Measurements from ENCODE around the gene TIMP3. TPM values are rescaled to one million over a fixed set of nuclear protein-coding genes. Genes with fewer than 3 reads are reported as not detected.

TIMP3 gene
- total RNA-seq, 4 donors from 2014 or later: 560 to 818 (median 738) TPM

GRCh38 chr22:32862936-32863661 is 61.6 kb downstream of the TIMP3 start:
- TF ChIP-seq EP300 (IDR thresholded peaks at IDR 0.05) (no peak), POLR2AphosphoS5 (IDR thresholded peaks at IDR 0.05) (no peak), CTCF (IDR thresholded peaks at IDR 0.05) (no peak), POLR2A (IDR thresholded peaks at IDR 0.05) (no peak)
- Histone ChIP-seq H3K36me3 (peaks cover 0 to 43% of the 10 kb centered on the region in 2 donors), H3K4me3 (no peak overlapping the region), H3K27me3 (no peaks in the 10 kb centered on the region), H3K9me3 (no peaks in the 10 kb centered on the region), H3K27ac (peak overlapping the region in 1 of 4 donors; percentile 4), H3K4me1 (peaks cover 0 to 8% (median 0%) of the 10 kb centered on the region in 3 donors)
- 69 to 75% methylated on average over 6 of the region's 8 CpGs for whole genome bisulfite sequencing, 2 donors (ENCODE audit: low coverage in 1 of 2)
- no peak for ATAC-seq

- Histone ChIP-seq H3K27me3 (no peaks in the 10 kb centered on the region), H3K36me3 (peaks cover 0 to 34% of the 10 kb centered on the region in 2 donors), H3K9me3 (no peaks in the 10 kb centered on the region), H3K4me3 (no peak overlapping the region), H3K4me1 (peaks cover 0 to 6% (median 0%) of the 10 kb centered on the region in 3 donors), H3K27ac (no peak overlapping the region)
- WGBS, 2 donors (ENCODE audit: low coverage in 1 of 2): 77 to 83% methylated on average over 2 of the region's 3 CpGs
- TF ChIP-seq CTCF (IDR thresholded peaks at IDR 0.05): no peak
- TF ChIP-seq POLR2AphosphoS5 (IDR thresholded peaks at IDR 0.05): no peak
- no peak for ATAC-seq
Observed at GRCh38 chr22:32864041-32864440, 62.5 kb downstream of the TIMP3 start.

GRCh38 chr22:32864596-32864995 is 63.1 kb downstream of the TIMP3 start:
- Histone ChIP-seq H3K27me3 (no peaks in the 10 kb centered on the region), H3K27ac (no peak overlapping the region), H3K9me3 (no peaks in the 10 kb centered on the region), H3K36me3 (peaks cover 0 to 28% of the 10 kb centered on the region in 2 donors), H3K4me1 (peaks cover 0 to 6% (median 0%) of the 10 kb centered on the region in 3 donors), H3K4me3 (no peak overlapping the region)
- no peak for ATAC-seq
- WGBS, 2 donors (ENCODE audit: low coverage in 1 of 2): 86% methylated on average over 3 of the region's 7 CpGs; no CpG with 5 or more reads in 1 of the 2 donors
- TF ChIP-seq POLR2AphosphoS5 (IDR thresholded peaks at IDR 0.05) (no peak), CTCF (IDR thresholded peaks at IDR 0.05) (no peak), EP300 (IDR thresholded peaks at IDR 0.05) (no peak), POLR2A (IDR thresholded peaks at IDR 0.05) (no peak)

GRCh38 chr22:32866953-32867352 is 65.4 kb downstream of the TIMP3 start:
- no peak for ATAC-seq
- TF ChIP-seq POLR2A (IDR thresholded peaks at IDR 0.05) (no peak), CTCF (IDR thresholded peaks at IDR 0.05) (no peak), POLR2AphosphoS5 (IDR thresholded peaks at IDR 0.05) (no peak), EP300 (IDR thresholded peaks at IDR 0.05) (no peak)
- Histone ChIP-seq H3K27me3 (no peaks in the 10 kb centered on the region), H3K9me3 (no peaks in the 10 kb centered on the region), H3K36me3 (peaks cover 0 to 5% of the 10 kb centered on the region in 2 donors), H3K27ac (no peak overlapping the region), H3K4me3 (no peak overlapping the region), H3K4me1 (peaks cover 0 to 6% (median 0%) of the 10 kb centered on the region in 3 donors)
- 88 to 94% methylated on average over 3 of the region's 4 CpGs for WGBS, 2 donors (ENCODE audit: low coverage in 1 of 2)

GRCh38 chr22:32868946-32869345 is 67.4 kb downstream of the TIMP3 start:
- WGBS, 2 donors (ENCODE audit: low coverage in 1 of 2): 90% methylated on average over 2 of the region's 6 CpGs; no CpG with 5 or more reads in 1 of the 2 donors
- Histone ChIP-seq H3K36me3 (no peaks in the 10 kb centered on the region), H3K4me1 (no peaks in the 10 kb centered on the region), H3K27ac (no peak overlapping the region), H3K9me3 (no peaks in the 10 kb centered on the region), H3K4me3 (no peak overlapping the region), H3K27me3 (no peaks in the 10 kb centered on the region)
- no peak for TF ChIP-seq EP300 (IDR thresholded peaks at IDR 0.05)
- TF ChIP-seq CTCF (IDR thresholded peaks at IDR 0.05): no peak
- TF ChIP-seq POLR2A (IDR thresholded peaks at IDR 0.05): no peak
- TF ChIP-seq POLR2AphosphoS5 (IDR thresholded peaks at IDR 0.05): no peak
- ATAC-seq: no peak

Data from gastroesophageal sphincter (tissue), 4 donors.